Bronchial epithelial cell (primary cell): ENCODE measurements around the gene KCND3. TPM values are rescaled to one million over a fixed set of nuclear protein-coding genes. Genes with fewer than 3 reads are reported as not detected.
A peak's percentile ranks its signal among the peaks of the same experiment; 100 is the strongest.

ENCODE experiments used
- DNase-seq: peaks from one replicate; pipeline ENCODE4 v3.0.0-alpha.2; 2010; ENCODE audit warnings: low read depth
- FAIRE-seq: peaks from 2 replicates; lab custom pipeline; 2011; peaks lifted over from hg19 to GRCh38; lab: Jason Lieb, UNC
- H3K27me3 ChIP-seq: 2 replicates; pipeline ENCODE4 v1.5.1; 2011; ENCODE audit warnings: low read length; ENCODE audit not compliant: control insufficient read depth, insufficient read depth
- H3K36me3 ChIP-seq: 2 replicates; pipeline ENCODE4 v1.5.1; 2011; ENCODE audit warnings: low read length; ENCODE audit not compliant: control insufficient read depth, insufficient read depth
- H3K4me3 ChIP-seq: 2 replicates; pipeline ENCODE4 v1.5.1; 2011; ENCODE audit warnings: mild to moderate bottlenecking, low read depth, low read length, control low read depth
- total RNA-seq: library from RNA; depleted of rRNA; stranded (reverse); fragments of >200 nt; gene quantifications from 2 replicates; pipeline ENCODE4 v1.2.1, GENCODE V29; 2014
- TF ChIP-seq, protein P1 (sequence below): IDR thresholded peaks from 2 replicates; pipeline ENCODE4 v1.5.1; 2011; ENCODE audit warnings: mild to moderate bottlenecking, moderate library complexity, low read length, control low read depth, inconsistent platforms; ENCODE audit not compliant: insufficient read depth, severe bottlenecking

Gene KCND3
- total RNA-seq, 1 donor from 2014 or later = under 0.01 TPM

- DNase-seq (peak; percentile 58), FAIRE-seq (no peak)
- TF ChIP-seq, protein P1, sequence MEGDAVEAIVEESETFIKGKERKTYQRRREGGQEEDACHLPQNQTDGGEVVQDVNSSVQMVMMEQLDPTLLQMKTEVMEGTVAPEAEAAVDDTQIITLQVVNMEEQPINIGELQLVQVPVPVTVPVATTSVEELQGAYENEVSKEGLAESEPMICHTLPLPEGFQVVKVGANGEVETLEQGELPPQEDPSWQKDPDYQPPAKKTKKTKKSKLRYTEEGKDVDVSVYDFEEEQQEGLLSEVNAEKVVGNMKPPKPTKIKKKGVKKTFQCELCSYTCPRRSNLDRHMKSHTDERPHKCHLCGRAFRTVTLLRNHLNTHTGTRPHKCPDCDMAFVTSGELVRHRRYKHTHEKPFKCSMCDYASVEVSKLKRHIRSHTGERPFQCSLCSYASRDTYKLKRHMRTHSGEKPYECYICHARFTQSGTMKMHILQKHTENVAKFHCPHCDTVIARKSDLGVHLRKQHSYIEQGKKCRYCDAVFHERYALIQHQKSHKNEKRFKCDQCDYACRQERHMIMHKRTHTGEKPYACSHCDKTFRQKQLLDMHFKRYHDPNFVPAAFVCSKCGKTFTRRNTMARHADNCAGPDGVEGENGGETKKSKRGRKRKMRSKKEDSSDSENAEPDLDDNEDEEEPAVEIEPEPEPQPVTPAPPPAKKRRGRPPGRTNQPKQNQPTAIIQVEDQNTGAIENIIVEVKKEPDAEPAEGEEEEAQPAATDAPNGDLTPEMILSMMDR = no peak
- Histone ChIP-seq H3K27me3 (peaks cover 2% of the 10 kb centered on the region), H3K4me3 (no peak overlapping the region), H3K36me3 (no peaks in the 10 kb centered on the region)
Measured at GRCh38 chr1:111904478-111905218, 84.8 kb downstream of the KCND3 start.

- TF ChIP-seq, protein P1 = no peak
Measured at GRCh38 chr1:111903871-111904449, 85.5 kb downstream of the KCND3 start.

GRCh38 chr1:111903148-111903870 lies 86.2 kb downstream of the KCND3 start:
- Histone ChIP-seq H3K4me3 (no peak overlapping the region), H3K27me3 (peaks cover 2% of the 10 kb centered on the region), H3K36me3 (no peaks in the 10 kb centered on the region)
- DNase-seq = no peak
- TF ChIP-seq, protein P1 = no peak
- no peak for FAIRE-seq

More at GRCh38 chr1:111903871-111904449, 85.5 kb downstream of the KCND3 start:
- no peak for DNase-seq
- no peaks in the 10 kb centered on the region for H3K36me3 ChIP-seq
- H3K27me3 ChIP-seq = peaks cover 2% of the 10 kb centered on the region
- no peak overlapping the region for H3K4me3 ChIP-seq
- no peak for FAIRE-seq

DNA sequence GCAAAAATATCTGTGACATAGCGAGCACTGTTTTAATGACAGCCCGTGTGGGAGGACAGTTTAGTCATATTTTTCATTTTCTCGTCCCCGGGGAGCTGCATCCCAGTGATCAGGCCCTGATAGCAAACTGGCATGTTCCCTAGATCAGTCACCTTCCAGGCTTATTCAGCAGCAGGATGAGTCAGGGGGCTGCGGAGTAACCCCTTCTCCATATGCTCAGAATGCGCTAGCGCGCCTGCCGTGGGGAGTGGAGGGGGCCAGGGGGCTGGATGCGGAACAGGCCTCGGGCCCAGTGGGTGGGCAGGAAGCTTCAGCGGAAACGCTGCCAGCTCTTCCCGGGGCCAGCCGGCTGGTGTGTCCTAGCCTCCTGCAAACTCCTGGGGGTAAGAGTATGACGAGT lies 94.0 kb downstream of the KCND3 start:
- no peak for FAIRE-seq
- Histone ChIP-seq H3K36me3 (no peaks in the 10 kb centered on the region), H3K27me3 (peaks cover 6% of the 10 kb centered on the region), H3K4me3 (no peak overlapping the region)
- TF ChIP-seq, protein P1 = no peak
- no peak for DNase-seq

DNA sequence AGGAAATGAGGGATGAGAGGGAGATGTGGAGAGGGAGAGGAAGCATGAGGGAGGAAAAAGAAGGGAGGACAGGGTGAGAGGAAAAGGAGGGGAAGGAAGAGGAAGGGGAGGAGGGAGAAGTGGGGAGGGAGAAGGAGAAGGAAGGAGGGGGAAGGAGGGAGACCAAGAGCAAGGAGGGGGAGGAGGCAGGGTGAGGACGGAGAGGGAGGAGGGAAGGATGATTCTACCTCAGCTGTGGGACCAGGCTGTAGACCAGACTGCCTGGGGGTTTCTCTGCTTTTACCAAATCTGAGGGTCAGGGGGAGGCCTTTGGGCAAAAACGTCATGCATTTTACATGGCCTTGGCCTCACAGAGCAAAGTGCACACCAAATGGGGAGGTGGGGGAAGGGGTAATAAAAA lies 94.5 kb downstream of the KCND3 start:
- H3K27me3 ChIP-seq = peaks cover 7% of the 10 kb centered on the region
- no peak for FAIRE-seq
- TF ChIP-seq, protein P1 = no peak

More for the DNA sequence above, 94.5 kb downstream of the KCND3 start:
- Histone ChIP-seq H3K4me3 (no peak overlapping the region), H3K36me3 (no peaks in the 10 kb centered on the region)
- no peak for DNase-seq
